Measurements from ENCODE around the gene ZBTB7B. TPM values are rescaled to one million over a fixed set of nuclear protein-coding genes. Genes with fewer than 3 reads are reported as not detected.
A peak's percentile ranks its signal among the peaks of the same experiment; 100 is the strongest.

Gene ZBTB7B
- total and polyA plus RNA-seq, 9 of the 15 experiments (the other 6 are each of a cell fraction or from before 2014, with no cell fraction given) = 0.04 to 46.5 (median 15.2) TPM

- TF ChIP-seq ZBTB33 (CRISPR knock-in tag; IDR thresholded peaks at IDR 0.05) = no peak
- TF ChIP-seq SFPQ (IDR thresholded peaks at IDR 0.05; ENCODE audit: low read depth, low read length) = no peak
- TF ChIP-seq CTBP1 (IDR thresholded peaks at IDR 0.05; ENCODE audit: borderline replicate concordance) = peak; percentile 60; the same call in 1 of the 2 replicates
- TF ChIP-seq EP400 (IDR thresholded peaks at IDR 0.05) = no peak
- no peak for TF ChIP-seq ZNF224 (CRISPR knock-in tag; IDR thresholded peaks at IDR 0.05)
These were observed 50.1 kb downstream of the ZBTB7B start (continued) for GRCh38 chr1:155052439-155053395.

Data from K562 (cell line).